Central memory CD4-positive, alpha-beta T cell (primary cell): ENCODE results near the gene CDK5R2.

ENCODE experiments used
- DNase-seq: peaks from one replicate; pipeline ENCODE4 v3.0.0; 2022

CDK5R2 gene

DNA sequence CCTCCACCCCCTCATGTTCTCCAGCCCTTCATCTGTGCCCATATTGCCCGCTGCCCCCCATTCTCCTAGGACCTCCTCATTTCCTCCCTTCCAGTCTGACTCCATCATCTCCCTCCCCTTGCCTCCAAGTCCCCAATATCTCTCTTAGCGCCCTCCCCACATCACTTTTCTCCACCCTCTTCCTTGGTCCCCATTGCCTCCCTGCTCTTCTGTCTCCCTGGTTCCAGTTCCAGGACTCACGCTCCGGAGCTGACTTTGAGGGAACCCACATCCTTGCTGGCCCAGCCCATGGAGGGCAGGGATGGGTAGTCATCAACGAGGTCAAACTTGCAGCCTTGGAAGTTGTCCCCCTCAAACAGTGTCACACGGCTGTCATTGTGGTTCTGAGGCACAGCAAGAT lies 31.1 kb downstream of the CDK5R2 start:
- no peak for DNase-seq

DNA sequence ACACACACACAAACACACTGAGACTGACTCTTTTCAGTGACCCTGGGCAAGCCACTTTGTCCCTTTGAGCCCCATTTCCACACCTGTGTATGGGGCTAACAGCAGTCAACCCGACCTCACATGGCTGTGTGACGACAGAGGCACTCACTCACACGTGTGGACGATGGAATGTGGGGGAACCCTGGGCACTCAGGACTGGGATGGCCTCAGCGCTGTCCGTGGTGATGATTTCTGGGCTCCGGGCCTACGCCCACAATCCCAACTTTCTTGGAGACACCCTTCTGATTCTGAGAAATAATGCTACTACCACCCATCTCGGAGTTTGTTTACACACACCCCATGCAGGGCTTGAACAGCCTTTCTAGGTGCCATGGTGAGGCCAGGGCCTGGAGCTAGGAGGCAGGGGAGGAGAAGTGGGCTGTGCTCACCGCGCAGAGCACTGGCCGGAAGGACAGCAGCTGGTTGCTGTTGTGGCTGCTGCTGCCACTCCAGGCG lies 32.3 kb downstream of the CDK5R2 start:
- DNase-seq = no peak

DNA sequence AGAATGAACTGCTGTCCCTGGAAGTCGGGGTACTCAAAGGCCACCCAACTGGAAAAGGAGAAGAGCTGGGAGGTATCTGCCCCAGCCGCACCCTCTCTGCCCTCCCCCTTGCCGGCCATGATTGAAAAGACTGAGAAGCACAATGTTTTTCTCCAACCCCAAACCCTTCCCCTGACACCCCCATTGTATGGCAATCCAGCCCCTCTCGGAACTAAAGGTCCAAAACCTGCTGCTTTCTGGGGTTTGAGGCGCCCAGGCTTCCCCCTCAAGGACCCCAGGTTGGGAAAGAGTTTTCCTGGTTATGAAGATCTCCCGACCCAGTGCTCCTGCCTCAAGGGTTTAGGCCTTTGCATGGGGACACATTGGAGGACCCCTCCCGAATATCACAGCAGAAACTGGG lies 32.7 kb downstream of the CDK5R2 start:
- no peak for DNase-seq

DNA sequence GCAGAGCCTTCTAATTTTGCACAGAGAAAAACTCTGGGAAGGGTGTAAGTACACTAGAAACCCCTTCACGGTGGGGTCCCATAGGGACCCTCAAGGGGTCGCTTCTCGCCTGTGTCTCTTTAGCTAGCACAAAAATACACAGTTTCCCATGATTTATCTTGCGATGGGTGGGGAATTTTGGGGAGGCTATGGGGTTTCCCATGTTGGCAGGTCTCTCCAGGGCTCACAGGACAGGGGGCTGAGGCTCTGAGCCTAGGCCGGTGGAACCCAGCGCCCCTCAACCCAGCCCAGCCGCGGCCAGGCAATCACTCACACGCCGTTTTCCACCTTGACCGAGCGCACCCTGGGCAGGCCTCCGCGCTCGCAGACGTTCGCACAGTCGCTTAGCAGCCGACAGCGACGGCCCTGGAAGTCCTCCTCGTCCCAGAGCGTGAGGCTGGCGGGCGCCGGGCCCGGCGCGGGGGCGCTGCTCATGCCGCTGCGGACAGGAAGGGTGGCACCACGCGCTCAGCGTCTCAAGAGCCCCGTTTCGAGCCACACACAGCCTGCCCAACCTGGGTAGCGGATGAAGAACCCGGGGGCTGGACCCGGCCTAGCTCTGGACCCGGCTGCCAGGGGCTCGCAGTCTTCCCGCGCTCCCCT lies 33.4 kb downstream of the CDK5R2 start:
- no peak for DNase-seq

DNA sequence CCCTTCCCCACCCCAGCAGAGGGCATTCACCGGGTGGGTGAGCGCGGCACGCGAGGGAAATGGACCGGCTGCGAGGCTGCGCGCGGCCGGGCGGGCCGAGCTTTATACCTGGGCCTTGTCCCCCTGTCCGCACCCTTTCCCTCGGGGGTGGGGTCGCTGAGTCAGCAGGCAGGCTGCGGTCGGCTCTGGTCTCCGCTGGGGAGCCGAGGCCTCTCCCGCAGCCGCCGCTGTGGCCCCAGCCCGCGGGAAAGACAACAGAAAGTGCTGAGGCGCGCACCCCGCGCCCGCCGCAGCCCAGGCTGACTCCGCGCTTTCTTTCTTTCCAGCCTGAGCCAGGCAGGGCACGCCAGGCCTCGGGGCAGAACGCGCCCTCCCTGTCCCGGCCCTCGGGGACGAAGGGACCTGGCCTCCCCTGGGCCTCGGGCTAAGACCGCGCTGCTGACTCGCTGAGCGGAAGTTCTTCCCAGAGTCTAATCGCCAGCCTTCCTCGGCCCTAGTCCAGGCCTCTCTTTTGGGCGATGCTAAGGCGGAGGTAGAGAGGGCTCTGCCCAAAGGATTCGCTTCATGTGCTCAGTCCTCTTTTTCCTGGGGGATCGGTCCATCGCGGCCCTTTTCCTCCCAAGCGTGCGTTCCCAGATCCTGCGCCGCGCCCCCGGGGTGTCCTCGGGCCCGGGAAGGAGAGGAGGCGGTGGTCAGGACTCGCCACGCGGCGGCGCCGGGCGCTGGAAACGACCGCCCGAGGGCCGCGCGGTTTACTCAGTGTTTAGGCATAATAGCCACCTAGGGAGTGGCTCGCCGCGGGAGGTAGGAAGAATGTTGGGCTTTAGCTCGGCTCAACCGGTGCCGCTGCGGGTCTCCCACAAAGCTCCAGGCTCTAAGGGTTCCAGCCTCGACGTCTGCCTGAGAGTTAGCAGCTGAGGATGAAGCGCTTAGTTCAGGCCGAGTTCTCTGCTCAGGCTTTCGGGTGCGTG lies 34.2 kb downstream of the CDK5R2 start, which contains the start of gene CRYBA2:
TSS of gene CRYBA2 (minus strand) at position 78 of the 971 bp plus-strand sequence. CDS start 246 bp downstream, outside the sequence.
- no peak for DNase-seq

DNA sequence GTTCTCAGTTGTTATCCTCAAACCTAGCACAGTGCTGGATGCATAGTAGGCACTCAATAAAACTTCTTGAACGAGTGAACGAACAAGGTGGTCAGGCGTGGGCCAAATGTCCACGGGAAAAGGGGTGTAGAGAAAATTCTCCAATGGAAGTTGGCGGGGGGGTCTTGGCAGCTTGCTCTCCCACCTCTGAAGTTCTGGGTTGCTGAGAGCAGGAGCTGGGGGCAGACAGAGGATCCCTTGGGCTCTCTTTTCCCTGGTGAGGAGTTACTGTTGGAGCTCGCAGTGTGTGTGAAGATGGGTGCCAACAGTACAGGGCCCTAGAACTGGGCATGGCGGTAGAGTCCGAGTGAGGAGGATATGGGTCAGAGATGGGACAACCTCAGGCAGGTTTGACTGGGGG lies 36.1 kb downstream of the CDK5R2 start:
- no peak for DNase-seq

DNA sequence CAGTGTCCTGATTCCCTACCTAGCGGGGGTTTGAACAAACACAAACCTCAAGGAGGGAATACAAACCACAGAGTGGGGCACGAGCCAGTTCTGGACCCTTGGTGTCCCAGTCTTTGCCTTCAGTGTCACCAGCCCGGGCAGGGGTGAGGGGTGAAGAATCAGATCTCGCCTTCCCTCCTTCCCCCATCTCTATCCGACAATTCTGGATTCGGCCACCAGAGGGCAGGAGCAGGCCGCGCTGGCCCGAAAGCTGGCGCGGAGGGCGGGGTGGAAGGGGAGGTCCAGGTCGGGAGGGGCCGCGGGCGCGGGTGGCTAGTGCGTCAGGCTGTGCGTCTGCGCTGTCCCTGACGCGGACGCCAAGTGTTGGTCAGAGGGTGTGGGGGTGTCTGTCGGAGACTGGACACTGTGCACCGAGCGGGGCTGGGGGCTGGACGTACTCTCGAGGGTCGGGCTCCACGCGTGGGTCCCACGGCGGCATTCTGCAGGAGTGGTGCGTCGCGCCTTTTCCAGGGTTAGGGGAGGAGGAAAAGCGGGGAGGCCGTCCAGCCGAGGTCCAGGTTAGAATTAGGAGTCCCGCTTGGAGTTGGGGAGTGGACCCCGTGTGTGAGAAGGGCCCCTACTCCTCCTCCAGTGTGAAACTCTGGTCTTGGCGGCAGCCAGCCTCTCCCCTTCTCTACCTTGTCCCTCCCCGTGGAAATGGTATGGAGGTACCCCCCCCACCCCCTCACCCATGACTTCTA lies 36.7 kb downstream of the CDK5R2 start:
- DNase-seq = peak; percentile 58

DNA sequence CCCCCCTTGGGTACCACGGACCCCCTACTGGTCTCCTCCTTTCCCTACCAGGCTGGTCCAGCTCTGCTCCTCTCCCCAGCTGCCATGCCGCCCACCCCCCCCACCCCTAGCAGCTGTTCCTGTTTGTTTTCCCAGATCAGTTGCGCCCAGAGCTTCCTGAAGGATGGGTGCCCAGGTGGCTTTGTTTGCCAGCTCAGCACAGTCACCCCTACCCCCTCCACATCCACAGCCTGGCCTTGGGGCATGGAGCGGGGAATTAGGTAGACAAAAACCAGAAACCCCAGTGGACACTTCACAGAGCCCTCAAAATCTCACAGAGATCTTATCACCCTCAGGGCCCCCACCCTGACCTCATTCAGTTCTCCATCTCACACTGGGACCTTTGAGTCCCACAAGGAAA lies 37.5 kb downstream of the CDK5R2 start:
- no peak for DNase-seq

DNA sequence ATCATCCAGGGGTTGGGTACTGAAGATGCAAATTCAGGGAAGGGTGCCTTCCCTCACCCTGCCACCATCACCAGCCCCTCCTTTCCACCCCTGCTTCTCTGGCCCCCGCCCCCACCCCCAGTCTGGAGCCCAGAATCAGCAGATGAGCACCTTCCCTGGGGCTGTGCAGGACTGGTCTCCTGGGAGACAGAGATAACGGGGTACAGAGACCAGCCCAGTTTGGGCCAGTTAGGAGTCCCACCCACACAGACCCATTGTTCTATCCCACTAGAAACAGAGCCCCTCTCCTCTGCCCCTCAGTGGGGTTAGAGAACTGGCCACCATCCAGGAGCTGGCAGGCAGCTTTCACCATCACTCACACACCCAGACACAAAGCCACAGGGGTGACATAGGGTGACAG lies 38.3 kb downstream of the CDK5R2 start:
- DNase-seq = no peak

DNA sequence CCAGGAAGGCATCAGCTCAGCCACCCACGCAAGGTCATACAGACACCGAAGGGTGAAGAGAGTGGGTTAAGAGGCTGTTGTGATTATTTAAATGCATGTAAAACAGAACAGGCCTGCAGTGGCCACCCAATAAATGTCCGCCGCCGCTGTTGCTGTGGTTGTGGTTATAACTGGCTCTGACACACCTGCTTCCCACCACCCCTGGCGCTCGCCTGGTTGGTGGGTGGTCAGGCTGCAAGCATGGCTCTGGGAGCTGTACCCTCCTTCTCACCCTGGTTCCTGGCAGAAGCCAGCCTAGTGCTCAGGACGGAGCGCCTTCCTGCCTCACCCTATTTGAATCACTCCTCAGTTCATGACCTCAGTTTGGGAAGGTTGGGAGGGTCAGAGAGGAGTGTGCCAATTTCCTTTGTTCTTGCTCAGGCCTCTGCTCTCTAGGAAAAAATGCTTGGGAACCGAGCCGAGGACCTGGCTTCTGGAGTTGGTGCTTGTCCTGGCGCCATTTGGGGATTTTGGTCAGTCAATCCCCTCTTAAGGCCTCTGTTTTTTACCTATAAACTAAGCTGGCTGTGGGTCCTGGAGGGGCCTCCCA lies 39.0 kb downstream of the CDK5R2 start:
- DNase-seq = no peak

DNA sequence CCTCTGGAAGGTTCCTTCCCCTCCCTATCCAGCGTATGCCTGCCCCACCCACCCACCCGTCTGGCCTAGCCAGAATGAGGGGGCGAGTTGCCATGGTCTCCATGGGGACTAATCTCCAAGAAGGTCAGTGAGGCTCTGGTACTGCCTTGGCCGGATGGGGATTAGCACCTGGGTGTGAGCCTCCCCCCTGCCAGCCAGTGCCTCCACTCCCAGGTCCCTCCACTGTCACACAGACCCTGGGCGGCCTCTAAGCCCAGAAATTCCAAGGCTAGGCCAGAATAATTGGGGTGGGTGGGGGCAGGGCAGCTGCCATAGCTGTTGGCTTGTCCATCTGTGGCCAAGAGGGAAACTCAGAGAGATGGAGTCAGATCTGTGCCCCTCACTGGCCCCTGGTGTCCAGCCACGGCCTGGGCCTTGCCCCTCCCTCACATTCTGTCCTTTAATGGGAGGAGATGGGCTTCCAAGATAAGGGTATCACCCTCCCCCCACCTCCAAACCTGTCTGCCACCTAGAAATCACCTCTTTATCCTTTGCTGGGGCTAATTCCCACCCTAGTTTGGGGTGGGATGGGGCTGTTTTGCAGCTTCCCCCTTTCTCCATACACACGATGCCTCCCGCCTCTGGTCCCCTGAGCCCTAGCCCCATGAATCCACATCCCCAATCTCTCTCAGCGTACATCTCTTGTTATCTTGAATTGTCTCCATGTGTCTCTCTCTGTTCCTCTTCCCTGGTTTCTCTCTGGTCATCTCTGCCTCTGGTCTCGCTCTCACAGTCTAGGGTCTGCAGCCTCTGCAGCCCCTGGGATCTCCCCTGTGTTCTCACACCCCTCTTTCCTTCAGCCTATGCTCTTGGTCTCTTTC lies 39.8 kb downstream of the CDK5R2 start:
- DNase-seq = no peak

DNA sequence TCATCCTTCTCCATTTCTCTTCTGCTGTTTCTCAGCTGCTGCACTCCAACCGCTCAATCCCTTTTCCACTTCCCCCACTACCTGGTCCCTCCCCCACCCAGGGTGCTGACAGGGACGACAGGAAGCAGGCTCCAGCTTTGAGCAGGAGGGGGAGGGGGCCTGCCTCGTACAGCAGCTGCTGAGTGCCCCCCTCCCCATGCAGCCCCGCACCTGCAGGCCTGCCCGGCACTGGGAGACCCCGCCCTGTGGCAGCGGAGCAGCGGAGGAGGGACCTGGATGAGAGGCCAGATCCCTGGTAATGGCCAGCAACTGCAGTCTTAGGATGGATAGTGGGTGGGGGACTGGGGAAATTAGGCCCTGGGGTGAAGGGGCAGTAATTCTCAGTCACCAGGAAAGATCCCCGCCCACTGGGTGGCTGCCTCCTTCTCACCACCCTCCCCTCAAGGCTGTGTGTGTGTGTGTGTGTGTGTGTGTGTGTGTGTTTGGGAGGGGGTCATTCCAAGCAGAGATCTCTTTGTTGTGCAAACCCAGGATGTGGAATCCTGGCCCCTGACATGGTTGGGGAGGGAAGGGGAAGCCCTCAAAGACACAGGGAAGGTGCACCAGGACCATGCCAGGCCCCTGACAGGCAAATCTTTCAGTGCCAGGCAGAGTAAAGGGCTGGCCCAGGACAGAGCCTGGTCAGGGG lies 40.6 kb downstream of the CDK5R2 start:
- DNase-seq = no peak

DNA sequence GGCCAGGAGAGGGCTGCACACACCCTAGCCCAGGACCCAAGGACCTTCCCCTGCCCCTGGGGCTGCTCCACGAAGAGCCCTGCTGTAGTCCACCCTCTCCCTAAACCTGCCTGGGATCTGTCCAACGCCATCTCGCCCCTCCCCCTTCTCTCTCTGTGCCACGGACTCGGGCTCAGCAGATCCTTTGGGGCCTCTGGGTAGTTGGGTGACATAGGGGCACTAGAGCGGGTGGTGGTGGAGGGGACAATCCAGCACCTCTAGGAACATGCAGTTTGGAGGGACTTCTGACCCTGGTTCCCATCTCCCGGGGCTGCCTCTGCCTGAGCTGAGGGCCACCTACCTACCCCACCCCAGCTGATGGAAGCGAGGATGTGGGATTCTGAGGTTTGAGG lies 41.1 kb downstream of the CDK5R2 start:
- DNase-seq = no peak

DNA sequence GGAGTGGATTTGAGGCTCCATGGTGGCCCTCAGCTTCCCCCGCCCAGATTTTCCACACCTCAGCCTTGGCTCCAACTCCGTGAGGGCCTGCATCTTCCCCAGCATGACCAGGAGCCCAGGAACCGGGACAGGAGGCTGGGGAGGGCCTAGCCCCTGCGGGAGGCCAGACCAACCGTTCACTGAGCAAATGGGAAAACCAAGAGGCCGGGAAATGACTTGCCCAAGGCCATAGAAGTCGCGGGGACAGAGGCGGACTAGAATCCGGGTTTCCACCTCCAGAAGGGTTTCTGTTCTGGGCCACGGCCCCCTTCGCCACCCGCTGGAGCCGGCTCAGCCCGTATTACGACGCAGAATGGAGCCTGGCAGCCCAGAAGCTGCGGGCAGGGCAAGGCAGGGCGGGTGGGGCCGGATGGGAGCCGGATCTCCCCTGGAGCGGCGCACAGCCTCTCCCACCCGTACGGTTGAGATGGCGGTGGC lies 41.7 kb downstream of the CDK5R2 start:
- no peak for DNase-seq

DNA sequence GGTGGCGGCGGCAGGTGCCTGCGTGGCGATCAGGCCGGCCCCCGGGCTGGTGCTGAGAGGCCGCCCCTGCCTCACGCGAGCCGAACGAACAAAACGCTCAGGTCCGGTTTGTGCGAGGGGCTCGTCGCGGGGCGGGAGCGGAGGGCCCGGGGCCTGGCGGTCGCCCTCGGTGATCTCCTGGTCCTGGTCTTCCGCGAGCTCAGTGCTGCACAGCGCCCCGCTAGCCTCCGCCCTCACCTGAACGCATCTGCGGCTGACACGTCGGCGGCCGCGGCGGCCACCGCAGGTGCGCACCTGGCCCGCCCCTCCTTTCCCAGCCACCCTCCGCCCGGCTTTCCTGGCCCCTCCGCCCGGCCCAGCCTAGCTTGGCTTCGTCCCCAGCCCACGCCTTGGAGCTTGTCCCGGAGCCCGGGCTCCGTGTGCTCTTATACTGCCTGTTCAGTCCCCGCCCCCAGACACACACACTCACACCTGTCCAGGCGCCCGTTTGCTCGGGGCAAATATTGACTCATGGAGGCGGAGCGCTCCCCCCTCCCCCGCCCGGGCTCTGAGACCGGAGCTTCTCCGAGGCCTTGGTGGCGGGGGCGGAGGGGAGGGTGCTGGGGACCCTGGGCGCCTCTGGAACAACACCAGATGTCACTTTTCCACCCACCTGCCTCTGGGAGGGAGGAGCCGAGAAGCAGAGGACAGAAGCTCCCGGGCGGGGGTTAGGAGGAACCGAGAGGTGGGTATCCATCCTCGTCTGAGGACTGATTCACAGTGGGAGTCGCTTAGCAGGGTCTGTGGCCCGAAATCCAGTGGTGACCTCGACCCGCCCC lies 42.3 kb downstream of the CDK5R2 start:
- DNase-seq = no peak

DNA sequence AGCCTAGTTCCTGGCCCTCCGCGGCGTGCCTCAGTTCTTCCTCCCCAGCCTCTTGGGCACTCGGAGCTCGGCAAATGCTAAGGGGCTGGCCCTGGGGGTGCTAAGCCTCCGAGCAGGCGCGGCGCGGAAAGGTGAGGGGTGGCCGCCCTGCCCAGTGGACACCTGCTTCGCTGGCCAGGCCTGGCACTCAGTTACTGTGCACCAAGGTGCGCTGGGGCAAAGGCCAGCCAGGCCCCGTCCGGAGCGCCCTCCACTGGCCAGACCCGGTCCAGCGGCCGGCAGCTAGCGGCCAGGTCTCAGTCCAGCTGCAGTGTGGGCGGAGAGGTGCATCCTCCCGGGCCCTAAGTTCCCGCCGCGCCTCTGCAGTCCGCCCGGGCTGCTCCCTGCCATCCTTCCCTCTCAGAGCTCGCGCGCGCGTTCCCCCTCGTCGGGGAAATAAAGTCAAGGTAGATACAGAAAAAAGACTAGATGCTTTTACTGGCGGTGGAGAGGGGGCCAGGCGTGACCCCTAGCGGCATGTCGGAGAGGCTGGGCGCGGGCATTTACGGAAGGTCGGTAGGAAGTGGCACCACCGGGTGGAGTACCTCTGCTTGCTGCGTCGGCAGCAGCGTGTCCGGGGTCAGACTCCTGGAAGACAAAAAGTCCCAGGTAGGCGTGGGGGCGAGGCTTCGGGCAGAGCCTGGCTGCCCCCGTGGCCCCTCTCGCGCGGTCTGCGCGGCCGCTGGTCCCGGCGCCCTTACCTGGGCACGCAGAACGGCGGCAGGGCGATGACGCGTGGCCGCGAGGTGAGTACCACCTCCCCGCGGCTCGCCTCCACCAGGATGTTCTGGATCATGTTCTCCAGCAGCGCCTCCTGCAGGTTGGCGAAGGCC lies 43.2 kb downstream of the CDK5R2 start:
- DNase-seq = peak; percentile 34

DNA sequence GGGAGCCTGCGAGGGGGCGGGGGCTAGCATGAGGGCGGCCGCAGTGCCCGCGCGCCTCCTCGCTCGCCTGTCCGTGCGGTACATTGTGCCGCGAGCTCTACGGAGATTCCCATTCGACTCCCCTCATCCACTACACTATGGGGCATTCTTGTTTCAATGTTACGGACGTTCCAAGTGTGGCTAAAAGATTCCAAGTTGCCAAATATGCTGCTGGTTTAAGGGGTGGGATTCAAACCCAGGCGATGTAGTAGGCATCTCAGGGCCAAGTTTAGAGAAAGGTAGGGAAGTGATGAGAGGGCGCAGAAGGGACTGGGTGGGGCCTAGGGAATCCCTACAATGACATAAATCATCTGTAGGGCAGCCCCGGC lies 43.8 kb downstream of the CDK5R2 start:
- no peak for DNase-seq

DNA sequence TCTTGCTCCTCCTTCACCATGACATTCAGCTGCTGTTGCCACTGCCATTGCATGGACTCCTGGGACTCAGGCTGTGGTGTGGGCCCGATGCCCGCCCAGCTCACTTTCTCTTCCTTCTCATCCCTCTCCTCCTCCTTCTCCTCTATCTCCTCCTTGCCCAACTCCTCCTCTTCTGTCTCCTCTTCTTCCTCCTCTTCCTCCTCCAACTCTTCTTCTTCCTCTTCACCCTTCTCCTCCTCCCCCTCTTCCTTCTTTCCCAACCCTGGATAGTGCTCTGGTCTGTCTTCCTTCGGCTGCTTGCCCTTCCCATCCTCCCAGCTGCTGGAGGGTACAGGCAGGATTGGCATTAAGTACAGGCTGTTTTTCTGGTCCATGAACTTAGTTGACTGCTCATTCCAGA lies 44.5 kb downstream of the CDK5R2 start:
- no peak for DNase-seq

DNA sequence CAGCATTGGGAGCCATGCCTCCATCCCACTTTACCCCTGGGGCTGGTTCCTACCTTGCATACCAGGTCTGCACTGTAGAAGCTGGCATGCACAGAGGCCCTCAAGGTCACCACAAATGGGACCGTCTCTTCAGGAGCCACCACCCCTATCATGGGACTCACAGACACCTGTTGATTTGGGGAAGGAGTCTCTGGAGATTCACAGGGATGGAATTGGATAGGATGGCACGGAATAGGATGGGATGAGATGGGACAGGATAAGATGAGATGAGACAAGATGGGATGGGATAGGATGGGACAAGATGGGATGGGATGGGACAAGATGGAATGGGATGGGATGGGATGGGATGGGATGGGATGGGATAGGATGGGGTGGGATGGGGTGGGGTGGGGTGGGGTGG lies 49.8 kb downstream of the CDK5R2 start:
- no peak for DNase-seq
